ENCODE measurements around the gene ATXN7L1. TPM values are rescaled to one million over a fixed set of nuclear protein-coding genes. Genes with fewer than 3 reads are reported as not detected.

The ATXN7L1 gene
- total RNA-seq, 2 experiments from 2014 or later: 0.59 TPM; not detected in 1

DNA sequence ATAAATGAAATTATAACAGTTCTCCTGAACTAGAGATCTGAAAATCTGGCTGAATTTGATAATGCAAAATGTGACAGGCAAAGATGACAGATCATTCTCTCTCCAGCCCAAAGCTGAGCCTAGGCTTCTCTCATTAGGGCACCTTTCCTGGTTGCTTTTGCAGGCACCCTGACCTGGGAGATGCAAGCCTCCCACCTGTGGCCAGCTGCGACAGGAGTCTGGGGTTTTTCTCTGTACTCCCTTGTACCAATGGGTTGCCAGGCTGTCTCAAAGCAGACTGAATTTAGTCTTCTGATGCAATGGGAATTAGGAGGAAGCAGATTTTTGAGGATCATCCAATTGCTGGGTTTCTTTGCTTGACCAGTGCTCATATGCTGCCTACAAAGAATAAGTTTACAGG lies 210.1 kb downstream of the ATXN7L1 start:
- POLR2A ChIA-PET: interaction anchor here (0.6 to 0.7 kb wide), 2 partner anchors 251 to 259 kb away, joined by 3 read pairs; no protein-coding TSS in a partner anchor
- no peak for DNase-seq (ENCODE audit: low spot score)

DNA sequence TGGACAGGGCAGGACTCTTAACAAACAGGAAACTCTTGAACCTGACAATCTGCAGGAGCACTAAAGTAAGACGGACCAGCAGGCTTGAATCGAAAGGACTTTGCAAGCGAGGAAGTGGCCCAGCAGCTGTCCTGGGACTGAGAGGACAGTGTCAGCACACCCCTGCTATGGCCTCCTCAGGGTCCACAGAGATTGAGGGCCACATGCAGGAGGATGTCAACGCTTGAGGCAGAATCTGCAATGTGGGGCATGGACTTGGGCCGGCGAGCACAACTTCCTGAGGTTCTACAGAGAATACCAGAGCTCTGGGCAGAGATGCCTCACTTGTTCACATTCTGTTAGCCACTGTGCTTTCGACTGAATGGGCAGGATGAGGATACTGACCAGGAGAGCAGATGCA lies 210.7 kb downstream of the ATXN7L1 start:
- intact Hi-C loops (cut with micrococcal nuclease; ENCODE audit: unreplicated experiment): no loop called here
- Histone ChIP-seq H2AFZ (ENCODE audit: low read length) (no peak overlapping the region), H3K4me2 (ENCODE audit: low read length) (no peak overlapping the region), H3K9me3 (ENCODE audit: low read length) (no peaks in the 10 kb centered on the region), H4K20me1 (ENCODE audit: insufficient read depth, low read length) (no peaks in the 10 kb centered on the region), H3K4me3 (ENCODE audit: low read depth, low read length, poor library complexity, severe bottlenecking) (no peak overlapping the region), H3K79me2 (ENCODE audit: insufficient read depth, low read depth, low read length) (no peaks in the 10 kb centered on the region), H3K4me1 (ENCODE audit: insufficient read depth, low read length, poor library complexity, severe bottlenecking) (no peaks in the 10 kb centered on the region), H3K9me2 (ENCODE audit: insufficient read depth, low read length) (no peaks in the 10 kb centered on the region), H3K36me3 (ENCODE audit: insufficient read depth, low read length) (no peaks in the 10 kb centered on the region), H3K27ac (ENCODE audit: low read depth, low read length, poor library complexity, severe bottlenecking) (no peak overlapping the region)
- ChIA-PET CTCF (ENCODE audit: unreplicated experiment) (no interaction called here), POLR2A (no interaction called here)
- TF ChIP-seq, protein P1, sequence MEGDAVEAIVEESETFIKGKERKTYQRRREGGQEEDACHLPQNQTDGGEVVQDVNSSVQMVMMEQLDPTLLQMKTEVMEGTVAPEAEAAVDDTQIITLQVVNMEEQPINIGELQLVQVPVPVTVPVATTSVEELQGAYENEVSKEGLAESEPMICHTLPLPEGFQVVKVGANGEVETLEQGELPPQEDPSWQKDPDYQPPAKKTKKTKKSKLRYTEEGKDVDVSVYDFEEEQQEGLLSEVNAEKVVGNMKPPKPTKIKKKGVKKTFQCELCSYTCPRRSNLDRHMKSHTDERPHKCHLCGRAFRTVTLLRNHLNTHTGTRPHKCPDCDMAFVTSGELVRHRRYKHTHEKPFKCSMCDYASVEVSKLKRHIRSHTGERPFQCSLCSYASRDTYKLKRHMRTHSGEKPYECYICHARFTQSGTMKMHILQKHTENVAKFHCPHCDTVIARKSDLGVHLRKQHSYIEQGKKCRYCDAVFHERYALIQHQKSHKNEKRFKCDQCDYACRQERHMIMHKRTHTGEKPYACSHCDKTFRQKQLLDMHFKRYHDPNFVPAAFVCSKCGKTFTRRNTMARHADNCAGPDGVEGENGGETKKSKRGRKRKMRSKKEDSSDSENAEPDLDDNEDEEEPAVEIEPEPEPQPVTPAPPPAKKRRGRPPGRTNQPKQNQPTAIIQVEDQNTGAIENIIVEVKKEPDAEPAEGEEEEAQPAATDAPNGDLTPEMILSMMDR (conservative IDR thresholded peaks at IDR 0.05; ENCODE audit: low read length): no peak
- no peak for TF ChIP-seq EZH2phosphoT487 (IDR thresholded peaks at IDR 0.05; ENCODE audit: borderline replicate concordance, low read depth, low read length)
- no peak for DNase-seq (ENCODE audit: low spot score)
- no TSS peak for BruUV-seq (replicated peaks)

More for the DNA sequence above, 210.1 kb downstream of the ATXN7L1 start:
- no peaks in the 10 kb centered on the region for H3K4me1 ChIP-seq (ENCODE audit: insufficient read depth, low read length, poor library complexity, severe bottlenecking)
- CTCF ChIA-PET (ENCODE audit: unreplicated experiment): no interaction called here
- no peaks in the 10 kb centered on the region for H3K79me2 ChIP-seq (ENCODE audit: insufficient read depth, low read depth, low read length)
- no peaks in the 10 kb centered on the region for H3K9me2 ChIP-seq (ENCODE audit: insufficient read depth, low read length)
- H4K20me1 ChIP-seq (ENCODE audit: insufficient read depth, low read length): no peaks in the 10 kb centered on the region
- no peak overlapping the region for H2AFZ ChIP-seq (ENCODE audit: low read length)
- TF ChIP-seq EZH2phosphoT487 (IDR thresholded peaks at IDR 0.05; ENCODE audit: borderline replicate concordance, low read depth, low read length): no peak
- TF ChIP-seq, protein P1 (conservative IDR thresholded peaks at IDR 0.05; ENCODE audit: low read length): no peak
- intact Hi-C loops (cut with micrococcal nuclease; ENCODE audit: unreplicated experiment): no loop called here
- H3K4me3 ChIP-seq (ENCODE audit: low read depth, low read length, poor library complexity, severe bottlenecking): no peak overlapping the region
- no peak overlapping the region for H3K4me2 ChIP-seq (ENCODE audit: low read length)
- H3K36me3 ChIP-seq (ENCODE audit: insufficient read depth, low read length): no peaks in the 10 kb centered on the region
- BruUV-seq (replicated peaks): no TSS peak
- H3K9me3 ChIP-seq (ENCODE audit: low read length): no peaks in the 10 kb centered on the region
- no peak overlapping the region for H3K27ac ChIP-seq (ENCODE audit: low read depth, low read length, poor library complexity, severe bottlenecking)

DNA sequence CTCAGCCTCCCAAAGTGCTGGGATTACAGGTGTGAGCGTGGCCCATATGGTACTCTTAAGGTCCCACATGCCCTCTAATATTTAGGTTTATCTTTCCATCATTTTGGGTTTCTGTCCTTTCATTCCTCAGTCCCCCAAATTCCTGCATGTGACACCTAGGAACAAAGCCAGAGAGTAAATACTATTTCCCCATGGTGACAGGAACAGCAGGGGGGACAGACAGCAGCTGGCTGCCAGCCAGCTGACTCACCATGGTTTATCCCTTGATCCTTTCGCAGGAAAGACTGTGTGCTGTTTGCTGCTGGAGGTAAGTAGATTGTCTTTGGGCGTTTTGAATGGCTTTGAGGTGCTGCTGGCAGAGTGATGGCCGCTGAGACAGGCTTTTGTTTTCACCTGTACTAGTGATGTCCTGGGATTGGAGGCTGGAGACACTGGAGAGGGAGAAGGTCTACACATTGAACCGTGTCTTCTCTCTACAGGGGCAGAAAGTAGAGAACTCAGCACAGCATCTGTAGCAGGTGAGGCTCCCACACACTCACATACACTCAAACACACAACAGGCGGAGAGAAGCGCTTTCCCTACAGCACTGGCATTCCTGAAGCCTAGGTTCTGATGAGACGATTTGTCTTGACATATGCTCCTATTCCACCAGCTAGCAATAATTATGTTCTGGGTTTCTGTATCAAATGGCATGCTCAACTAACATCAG lies 211.4 kb downstream of the ATXN7L1 start:
- intact Hi-C loops (cut with micrococcal nuclease; ENCODE audit: unreplicated experiment): no loop called here
- no peak overlapping the region for H3K4me2 ChIP-seq (ENCODE audit: low read length)

More for the DNA sequence above, 211.4 kb downstream of the ATXN7L1 start:
- no TSS peak for BruUV-seq (replicated peaks)
- no peaks in the 10 kb centered on the region for H3K36me3 ChIP-seq (ENCODE audit: insufficient read depth, low read length)
- no peaks in the 10 kb centered on the region for H3K9me2 ChIP-seq (ENCODE audit: insufficient read depth, low read length)
- no peaks in the 10 kb centered on the region for H3K9me3 ChIP-seq (ENCODE audit: low read length)
- no peak for TF ChIP-seq EZH2phosphoT487 (IDR thresholded peaks at IDR 0.05; ENCODE audit: borderline replicate concordance, low read depth, low read length)
- H3K79me2 ChIP-seq (ENCODE audit: insufficient read depth, low read depth, low read length): no peaks in the 10 kb centered on the region
- DNase-seq (ENCODE audit: low spot score): no peak
- ChIA-PET CTCF (ENCODE audit: unreplicated experiment) (no interaction called here), POLR2A (no interaction called here)
- H4K20me1 ChIP-seq (ENCODE audit: insufficient read depth, low read length): no peaks in the 10 kb centered on the region
- H3K27ac ChIP-seq (ENCODE audit: low read depth, low read length, poor library complexity, severe bottlenecking): no peak overlapping the region
- no peak overlapping the region for H2AFZ ChIP-seq (ENCODE audit: low read length)
- no peaks in the 10 kb centered on the region for H3K4me1 ChIP-seq (ENCODE audit: insufficient read depth, low read length, poor library complexity, severe bottlenecking)
- no peak overlapping the region for H3K4me3 ChIP-seq (ENCODE audit: low read depth, low read length, poor library complexity, severe bottlenecking)

All from OCI-LY7 (cell line).